ENCODE results near the gene PCDHGC3. TPM values are rescaled to one million over a fixed set of nuclear protein-coding genes. Genes with fewer than 3 reads are reported as not detected.

The PCDHGC3 gene
- total and polyA plus RNA-seq, 2 experiments from 2014 or later = 12.9 to 13.8 TPM

DNA sequence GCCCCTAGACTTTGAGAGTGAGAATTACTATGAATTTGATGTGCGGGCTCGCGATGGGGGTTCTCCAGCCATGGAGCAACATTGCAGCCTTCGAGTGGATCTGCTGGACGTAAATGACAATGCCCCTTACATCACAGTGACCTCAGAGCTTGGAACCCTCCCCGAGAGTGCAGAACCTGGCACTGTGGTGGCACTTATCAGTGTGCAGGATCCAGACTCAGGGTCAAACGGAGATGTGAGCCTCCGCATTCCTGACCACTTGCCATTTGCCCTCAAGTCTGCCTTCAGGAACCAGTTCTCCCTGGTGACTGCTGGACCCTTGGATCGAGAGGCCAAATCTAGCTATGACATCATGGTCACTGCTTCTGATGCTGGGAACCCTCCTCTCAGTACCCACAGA lies 10.3 kb downstream of the PCDHGC3 start (continued):
- TF ChIP-seq EZH2phosphoT487 (IDR thresholded peaks at IDR 0.05; ENCODE audit: unreplicated experiment) = no peak
- TF ChIP-seq CTCF (conservative IDR thresholded peaks at IDR 0.05; ENCODE audit: low read depth in 2 of 2) = no peak
- TF ChIP-seq, protein P1, sequence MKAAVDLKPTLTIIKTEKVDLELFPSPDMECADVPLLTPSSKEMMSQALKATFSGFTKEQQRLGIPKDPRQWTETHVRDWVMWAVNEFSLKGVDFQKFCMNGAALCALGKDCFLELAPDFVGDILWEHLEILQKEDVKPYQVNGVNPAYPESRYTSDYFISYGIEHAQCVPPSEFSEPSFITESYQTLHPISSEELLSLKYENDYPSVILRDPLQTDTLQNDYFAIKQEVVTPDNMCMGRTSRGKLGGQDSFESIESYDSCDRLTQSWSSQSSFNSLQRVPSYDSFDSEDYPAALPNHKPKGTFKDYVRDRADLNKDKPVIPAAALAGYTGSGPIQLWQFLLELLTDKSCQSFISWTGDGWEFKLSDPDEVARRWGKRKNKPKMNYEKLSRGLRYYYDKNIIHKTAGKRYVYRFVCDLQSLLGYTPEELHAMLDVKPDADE (IDR thresholded peaks at IDR 0.05) = no peak
- no peak for TF ChIP-seq STAT1 (IDR thresholded peaks at IDR 0.05; ENCODE audit: unreplicated experiment)
- TF ChIP-seq ZNF331 (CRISPR knock-in tag; IDR thresholded peaks at IDR 0.05; ENCODE audit: low read depth) = no peak

DNA sequence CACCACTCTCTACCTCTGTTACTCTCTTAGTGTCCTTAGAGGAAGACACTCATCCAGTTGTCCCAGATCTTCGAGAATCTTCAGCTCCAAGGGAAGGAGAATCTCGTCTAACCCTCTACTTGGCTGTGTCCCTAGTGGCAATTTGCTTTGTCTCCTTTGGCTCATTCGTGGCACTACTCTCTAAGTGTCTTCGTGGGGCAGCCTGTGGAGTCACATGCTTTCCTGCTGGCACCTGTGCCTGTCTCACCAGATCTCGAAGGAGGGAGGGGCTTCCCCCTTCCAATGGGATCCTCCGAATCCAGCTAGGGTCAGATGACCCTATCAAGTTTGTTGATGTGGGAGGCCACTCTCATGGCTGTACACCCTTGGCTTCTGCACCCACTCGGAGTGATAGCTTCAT lies 11.4 kb downstream of the PCDHGC3 start:
- H3K9me3 Mint-ChIP-seq = no peaks in the 10 kb centered on the region
- Histone ChIP-seq H3K27ac (ENCODE audit: low read depth) (no peak overlapping the region), H3F3A (replicated peaks; ENCODE audit: low read depth) (no peaks in the 10 kb centered on the region), H3K36me3 (ENCODE audit: insufficient read depth) (no peaks in the 10 kb centered on the region), H3K9me2 (ENCODE audit: insufficient read depth) (no peaks in the 10 kb centered on the region), H3K79me2 (replicated peaks; ENCODE audit: insufficient read depth) (0 out of 2 replicates have a peak, but pooled peaks cover 2% of the 10 kb centered on the region), H3K4me2 (no peak overlapping the region), H3K4me3 (no peak overlapping the region), H3K4me1 (ENCODE audit: insufficient read depth) (peaks cover 31% of the 10 kb centered on the region), H2AFZ (no peak overlapping the region), H4K20me1 (replicated peaks; ENCODE audit: insufficient read depth) (peaks cover 3% of the 10 kb centered on the region; the same call in 1 of the 2 replicates), H3K27me3 (ENCODE audit: insufficient read depth) (peaks cover 55% of the 10 kb centered on the region)
- no peak overlapping the region for H3K4me3 Mint-ChIP-seq
- H3K27me3 Mint-ChIP-seq (ENCODE audit: insufficient read depth, low read depth, poor library complexity) = peaks cover 52% of the 10 kb centered on the region
- peaks cover 17% of the 10 kb centered on the region for H3K36me3 Mint-ChIP-seq (ENCODE audit: low read depth)
- no peak for DNase-seq (ENCODE audit: low spot score)
- ATAC-seq = no peak
- H3K4me1 Mint-ChIP-seq = peaks cover 51% of the 10 kb centered on the region
- H3K27ac Mint-ChIP-seq = no peak overlapping the region
- TF ChIP-seq CTCF (conservative IDR thresholded peaks at IDR 0.05; ENCODE audit: low read depth in 2 of 2) = no peak
- TF ChIP-seq EZH2 (IDR thresholded peaks at IDR 0.05; ENCODE audit: low read depth, unreplicated experiment) = no peak
- TF ChIP-seq, protein P2, sequence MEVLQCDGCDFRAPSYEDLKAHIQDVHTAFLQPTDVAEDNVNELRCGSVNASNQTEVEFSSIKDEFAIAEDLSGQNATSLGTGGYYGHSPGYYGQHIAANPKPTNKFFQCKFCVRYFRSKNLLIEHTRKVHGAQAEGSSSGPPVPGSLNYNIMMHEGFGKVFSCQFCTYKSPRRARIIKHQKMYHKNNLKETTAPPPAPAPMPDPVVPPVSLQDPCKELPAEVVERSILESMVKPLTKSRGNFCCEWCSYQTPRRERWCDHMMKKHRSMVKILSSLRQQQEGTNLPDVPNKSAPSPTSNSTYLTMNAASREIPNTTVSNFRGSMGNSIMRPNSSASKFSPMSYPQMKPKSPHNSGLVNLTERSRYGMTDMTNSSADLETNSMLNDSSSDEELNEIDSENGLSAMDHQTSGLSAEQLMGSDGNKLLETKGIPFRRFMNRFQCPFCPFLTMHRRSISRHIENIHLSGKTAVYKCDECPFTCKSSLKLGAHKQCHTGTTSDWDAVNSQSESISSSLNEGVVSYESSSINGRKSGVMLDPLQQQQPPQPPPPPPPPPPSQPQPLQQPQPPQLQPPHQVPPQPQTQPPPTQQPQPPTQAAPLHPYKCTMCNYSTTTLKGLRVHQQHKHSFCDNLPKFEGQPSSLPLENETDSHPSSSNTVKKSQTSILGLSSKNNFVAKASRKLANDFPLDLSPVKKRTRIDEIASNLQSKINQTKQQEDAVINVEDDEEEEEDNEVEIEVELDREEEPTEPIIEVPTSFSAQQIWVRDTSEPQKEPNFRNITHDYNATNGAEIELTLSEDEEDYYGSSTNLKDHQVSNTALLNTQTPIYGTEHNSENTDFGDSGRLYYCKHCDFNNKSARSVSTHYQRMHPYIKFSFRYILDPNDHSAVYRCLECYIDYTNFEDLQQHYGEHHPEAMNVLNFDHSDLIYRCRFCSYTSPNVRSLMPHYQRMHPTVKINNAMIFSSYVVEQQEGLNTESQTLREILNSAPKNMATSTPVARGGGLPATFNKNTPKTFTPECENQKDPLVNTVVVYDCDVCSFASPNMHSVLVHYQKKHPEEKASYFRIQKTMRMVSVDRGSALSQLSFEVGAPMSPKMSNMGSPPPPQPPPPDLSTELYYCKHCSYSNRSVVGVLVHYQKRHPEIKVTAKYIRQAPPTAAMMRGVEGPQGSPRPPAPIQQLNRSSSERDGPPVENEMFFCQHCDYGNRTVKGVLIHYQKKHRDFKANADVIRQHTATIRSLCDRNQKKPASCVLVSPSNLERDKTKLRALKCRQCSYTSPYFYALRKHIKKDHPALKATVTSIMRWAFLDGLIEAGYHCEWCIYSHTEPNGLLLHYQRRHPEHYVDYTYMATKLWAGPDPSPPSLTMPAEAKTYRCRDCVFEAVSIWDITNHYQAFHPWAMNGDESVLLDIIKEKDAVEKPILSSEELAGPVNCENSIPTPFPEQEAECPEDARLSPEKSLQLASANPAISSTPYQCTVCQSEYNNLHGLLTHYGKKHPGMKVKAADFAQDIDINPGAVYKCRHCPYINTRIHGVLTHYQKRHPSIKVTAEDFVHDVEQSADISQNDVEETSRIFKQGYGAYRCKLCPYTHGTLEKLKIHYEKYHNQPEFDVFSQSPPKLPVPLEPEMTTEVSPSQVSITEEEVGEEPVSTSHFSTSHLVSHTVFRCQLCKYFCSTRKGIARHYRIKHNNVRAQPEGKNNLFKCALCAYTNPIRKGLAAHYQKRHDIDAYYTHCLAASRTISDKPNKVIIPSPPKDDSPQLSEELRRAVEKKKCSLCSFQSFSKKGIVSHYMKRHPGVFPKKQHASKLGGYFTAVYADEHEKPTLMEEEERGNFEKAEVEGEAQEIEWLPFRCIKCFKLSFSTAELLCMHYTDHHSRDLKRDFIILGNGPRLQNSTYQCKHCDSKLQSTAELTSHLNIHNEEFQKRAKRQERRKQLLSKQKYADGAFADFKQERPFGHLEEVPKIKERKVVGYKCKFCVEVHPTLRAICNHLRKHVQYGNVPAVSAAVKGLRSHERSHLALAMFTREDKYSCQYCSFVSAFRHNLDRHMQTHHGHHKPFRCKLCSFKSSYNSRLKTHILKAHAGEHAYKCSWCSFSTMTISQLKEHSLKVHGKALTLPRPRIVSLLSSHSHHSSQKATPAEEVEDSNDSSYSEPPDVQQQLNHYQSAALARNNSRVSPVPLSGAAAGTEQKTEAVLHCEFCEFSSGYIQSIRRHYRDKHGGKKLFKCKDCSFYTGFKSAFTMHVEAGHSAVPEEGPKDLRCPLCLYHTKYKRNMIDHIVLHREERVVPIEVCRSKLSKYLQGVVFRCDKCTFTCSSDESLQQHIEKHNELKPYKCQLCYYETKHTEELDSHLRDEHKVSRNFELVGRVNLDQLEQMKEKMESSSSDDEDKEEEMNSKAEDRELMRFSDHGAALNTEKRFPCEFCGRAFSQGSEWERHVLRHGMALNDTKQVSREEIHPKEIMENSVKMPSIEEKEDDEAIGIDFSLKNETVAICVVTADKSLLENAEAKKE (CRISPR knock-in tag; IDR thresholded peaks at IDR 0.05) = no peak
- no peak for TF ChIP-seq ZNF331 (CRISPR knock-in tag; IDR thresholded peaks at IDR 0.05; ENCODE audit: low read depth)
- no peak for TF ChIP-seq STAT1 (IDR thresholded peaks at IDR 0.05; ENCODE audit: unreplicated experiment)
- TF ChIP-seq, protein P3, sequence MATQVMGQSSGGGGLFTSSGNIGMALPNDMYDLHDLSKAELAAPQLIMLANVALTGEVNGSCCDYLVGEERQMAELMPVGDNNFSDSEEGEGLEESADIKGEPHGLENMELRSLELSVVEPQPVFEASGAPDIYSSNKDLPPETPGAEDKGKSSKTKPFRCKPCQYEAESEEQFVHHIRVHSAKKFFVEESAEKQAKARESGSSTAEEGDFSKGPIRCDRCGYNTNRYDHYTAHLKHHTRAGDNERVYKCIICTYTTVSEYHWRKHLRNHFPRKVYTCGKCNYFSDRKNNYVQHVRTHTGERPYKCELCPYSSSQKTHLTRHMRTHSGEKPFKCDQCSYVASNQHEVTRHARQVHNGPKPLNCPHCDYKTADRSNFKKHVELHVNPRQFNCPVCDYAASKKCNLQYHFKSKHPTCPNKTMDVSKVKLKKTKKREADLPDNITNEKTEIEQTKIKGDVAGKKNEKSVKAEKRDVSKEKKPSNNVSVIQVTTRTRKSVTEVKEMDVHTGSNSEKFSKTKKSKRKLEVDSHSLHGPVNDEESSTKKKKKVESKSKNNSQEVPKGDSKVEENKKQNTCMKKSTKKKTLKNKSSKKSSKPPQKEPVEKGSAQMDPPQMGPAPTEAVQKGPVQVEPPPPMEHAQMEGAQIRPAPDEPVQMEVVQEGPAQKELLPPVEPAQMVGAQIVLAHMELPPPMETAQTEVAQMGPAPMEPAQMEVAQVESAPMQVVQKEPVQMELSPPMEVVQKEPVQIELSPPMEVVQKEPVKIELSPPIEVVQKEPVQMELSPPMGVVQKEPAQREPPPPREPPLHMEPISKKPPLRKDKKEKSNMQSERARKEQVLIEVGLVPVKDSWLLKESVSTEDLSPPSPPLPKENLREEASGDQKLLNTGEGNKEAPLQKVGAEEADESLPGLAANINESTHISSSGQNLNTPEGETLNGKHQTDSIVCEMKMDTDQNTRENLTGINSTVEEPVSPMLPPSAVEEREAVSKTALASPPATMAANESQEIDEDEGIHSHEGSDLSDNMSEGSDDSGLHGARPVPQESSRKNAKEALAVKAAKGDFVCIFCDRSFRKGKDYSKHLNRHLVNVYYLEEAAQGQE (IDR thresholded peaks at IDR 0.05; ENCODE audit: unreplicated experiment) = no peak
- TF ChIP-seq EZH2phosphoT487 (IDR thresholded peaks at IDR 0.05; ENCODE audit: unreplicated experiment) = no peak
